ENCODE results near the gene XAGE2. TPM values are rescaled to one million over a fixed set of nuclear protein-coding genes. Genes with fewer than 3 reads are reported as not detected.

The XAGE2 gene
- total RNA-seq, 1 donor from 2014 or later: not detected

DNA sequence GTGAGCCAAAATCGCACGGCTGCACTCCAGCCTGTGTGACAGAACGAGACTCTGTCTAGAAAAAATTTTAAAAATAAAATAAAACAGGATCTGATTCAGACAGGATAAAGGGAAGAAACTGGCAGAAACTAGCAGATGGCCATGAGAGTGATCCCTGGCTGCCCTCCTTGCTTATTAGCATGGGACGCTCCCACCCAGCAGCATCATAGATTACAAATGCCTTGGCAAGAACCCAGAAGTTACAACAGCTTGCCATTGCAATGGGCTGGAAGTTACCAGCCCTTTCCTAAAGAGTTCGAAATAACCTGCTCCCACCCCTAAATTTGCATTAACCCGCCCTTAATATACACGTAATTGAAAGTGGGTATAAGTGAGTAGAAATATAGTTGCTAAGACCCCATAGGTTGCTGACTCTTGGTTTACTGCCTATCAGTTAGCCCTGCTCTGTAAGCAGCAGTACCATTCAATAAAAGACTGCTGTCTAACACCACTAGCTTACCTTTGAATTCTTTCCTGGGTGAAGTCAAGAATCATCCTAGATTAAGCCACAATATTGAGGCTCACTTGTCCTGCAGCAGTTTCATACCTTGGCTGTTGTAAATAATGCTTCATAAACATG is 9.1 kb upstream of the XAGE2 start:
- H3K9me3 Mint-ChIP-seq: no peaks in the 10 kb centered on the region
- no peaks in the 10 kb centered on the region for H3K27me3 Mint-ChIP-seq
- H3K27ac Mint-ChIP-seq: no peak overlapping the region
- H3K4me3 Mint-ChIP-seq: no peak overlapping the region
- H3K4me1 Mint-ChIP-seq (ENCODE audit: unreplicated experiment): no peaks in the 10 kb centered on the region
- H3K36me3 Mint-ChIP-seq: no peaks in the 10 kb centered on the region
- TF ChIP-seq, protein P1, sequence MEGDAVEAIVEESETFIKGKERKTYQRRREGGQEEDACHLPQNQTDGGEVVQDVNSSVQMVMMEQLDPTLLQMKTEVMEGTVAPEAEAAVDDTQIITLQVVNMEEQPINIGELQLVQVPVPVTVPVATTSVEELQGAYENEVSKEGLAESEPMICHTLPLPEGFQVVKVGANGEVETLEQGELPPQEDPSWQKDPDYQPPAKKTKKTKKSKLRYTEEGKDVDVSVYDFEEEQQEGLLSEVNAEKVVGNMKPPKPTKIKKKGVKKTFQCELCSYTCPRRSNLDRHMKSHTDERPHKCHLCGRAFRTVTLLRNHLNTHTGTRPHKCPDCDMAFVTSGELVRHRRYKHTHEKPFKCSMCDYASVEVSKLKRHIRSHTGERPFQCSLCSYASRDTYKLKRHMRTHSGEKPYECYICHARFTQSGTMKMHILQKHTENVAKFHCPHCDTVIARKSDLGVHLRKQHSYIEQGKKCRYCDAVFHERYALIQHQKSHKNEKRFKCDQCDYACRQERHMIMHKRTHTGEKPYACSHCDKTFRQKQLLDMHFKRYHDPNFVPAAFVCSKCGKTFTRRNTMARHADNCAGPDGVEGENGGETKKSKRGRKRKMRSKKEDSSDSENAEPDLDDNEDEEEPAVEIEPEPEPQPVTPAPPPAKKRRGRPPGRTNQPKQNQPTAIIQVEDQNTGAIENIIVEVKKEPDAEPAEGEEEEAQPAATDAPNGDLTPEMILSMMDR (conservative IDR thresholded peaks at IDR 0.05): no peak
- DNase-seq (ENCODE audit: extremely low spot score, unreplicated experiment): no peak

DNA sequence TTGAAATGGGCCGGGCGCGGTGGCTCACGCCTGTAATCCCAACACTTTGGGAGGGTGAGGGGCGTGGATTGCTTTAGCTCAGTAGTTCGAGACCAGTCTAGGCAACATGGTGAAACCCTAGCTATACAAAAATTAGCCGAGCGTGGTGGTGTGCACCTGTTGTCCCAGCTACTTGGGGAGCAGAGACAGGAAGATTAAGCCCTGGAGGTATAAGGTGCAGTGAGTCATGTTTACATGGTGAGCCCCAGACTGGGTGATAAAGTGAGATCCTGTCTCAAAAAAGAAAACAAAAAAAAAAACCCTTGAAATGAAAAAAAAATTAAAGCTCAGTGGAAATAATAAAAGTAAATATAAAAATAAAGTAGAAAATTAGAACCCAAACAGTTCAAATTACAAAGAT is 6.9 kb upstream of the XAGE2 start:
- Mint-ChIP-seq H3K27ac (no peak overlapping the region), H3K4me1 (ENCODE audit: unreplicated experiment) (no peaks in the 10 kb centered on the region)
- TF ChIP-seq, protein P1 (conservative IDR thresholded peaks at IDR 0.05): no peak

DNA sequence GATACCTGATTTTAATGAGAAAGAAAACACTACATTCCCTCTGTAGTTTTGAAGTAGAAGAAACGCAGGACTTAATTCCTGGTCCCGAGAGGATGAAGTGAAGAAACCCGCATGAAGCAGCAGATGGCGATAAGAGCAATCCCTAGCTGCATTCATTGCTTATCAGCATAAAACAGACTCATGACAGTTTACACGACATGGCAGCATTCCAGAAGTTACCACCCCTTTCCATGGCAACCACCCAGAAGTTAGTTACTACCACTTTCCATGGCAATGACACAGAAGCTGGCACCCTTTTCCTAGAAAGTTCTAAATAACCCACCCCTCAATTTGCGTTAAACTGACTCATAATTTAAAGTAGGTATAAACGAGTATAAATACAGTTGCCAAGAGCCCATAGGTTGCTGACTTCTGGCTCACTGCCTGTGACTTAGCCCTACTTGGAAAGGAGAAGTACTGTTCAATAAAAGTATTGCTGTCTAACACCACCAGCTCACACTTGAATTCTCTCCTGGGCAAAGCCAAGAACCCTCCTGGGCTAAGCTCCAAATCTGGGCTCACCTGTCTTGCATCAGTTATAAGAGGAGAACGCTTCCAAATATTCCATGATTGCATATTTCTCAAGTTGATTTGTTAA is 5.5 kb upstream of the XAGE2 start:
- Mint-ChIP-seq H3K27me3 (no peaks in the 10 kb centered on the region), H3K9me3 (no peaks in the 10 kb centered on the region), H3K27ac (no peak overlapping the region), H3K36me3 (no peaks in the 10 kb centered on the region), H3K4me3 (no peak overlapping the region), H3K4me1 (ENCODE audit: unreplicated experiment) (no peaks in the 10 kb centered on the region)
- TF ChIP-seq, protein P1 (conservative IDR thresholded peaks at IDR 0.05): no peak
- DNase-seq (ENCODE audit: extremely low spot score, unreplicated experiment): no peak

More for the DNA sequence above, 6.9 kb upstream of the XAGE2 start:
- no peak for DNase-seq (ENCODE audit: extremely low spot score, unreplicated experiment)
- no peaks in the 10 kb centered on the region for H3K36me3 Mint-ChIP-seq
- no peak overlapping the region for H3K4me3 Mint-ChIP-seq
- no peaks in the 10 kb centered on the region for H3K9me3 Mint-ChIP-seq
- H3K27me3 Mint-ChIP-seq: no peaks in the 10 kb centered on the region

DNA sequence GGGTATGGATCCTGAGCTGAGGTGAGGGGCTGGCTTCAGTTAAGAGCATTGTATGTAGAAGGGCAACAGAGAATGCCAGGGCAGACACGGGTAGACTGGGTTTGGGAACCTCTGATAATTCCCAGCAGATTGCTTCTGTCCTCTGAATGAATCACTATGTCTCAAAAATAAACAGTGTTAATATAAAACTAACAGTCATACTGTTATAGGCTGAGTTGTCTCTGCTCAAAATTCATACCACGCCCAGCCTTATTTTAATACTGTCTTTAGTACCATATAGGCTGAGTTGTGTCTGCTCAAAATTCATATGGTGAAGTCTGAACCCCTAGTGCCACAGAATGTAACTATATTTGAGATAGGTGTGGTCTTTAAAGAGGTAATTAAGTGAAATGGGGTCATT is 10.0 kb downstream of the XAGE2 start:
- Mint-ChIP-seq H3K4me1 (ENCODE audit: unreplicated experiment) (no peaks in the 10 kb centered on the region), H3K4me3 (no peak overlapping the region), H3K36me3 (no peaks in the 10 kb centered on the region), H3K9me3 (peaks cover 5% of the 10 kb centered on the region), H3K27ac (no peak overlapping the region), H3K27me3 (no peaks in the 10 kb centered on the region)
- no peak for DNase-seq (ENCODE audit: extremely low spot score, unreplicated experiment)
- TF ChIP-seq, protein P1 (conservative IDR thresholded peaks at IDR 0.05): no peak

DNA sequence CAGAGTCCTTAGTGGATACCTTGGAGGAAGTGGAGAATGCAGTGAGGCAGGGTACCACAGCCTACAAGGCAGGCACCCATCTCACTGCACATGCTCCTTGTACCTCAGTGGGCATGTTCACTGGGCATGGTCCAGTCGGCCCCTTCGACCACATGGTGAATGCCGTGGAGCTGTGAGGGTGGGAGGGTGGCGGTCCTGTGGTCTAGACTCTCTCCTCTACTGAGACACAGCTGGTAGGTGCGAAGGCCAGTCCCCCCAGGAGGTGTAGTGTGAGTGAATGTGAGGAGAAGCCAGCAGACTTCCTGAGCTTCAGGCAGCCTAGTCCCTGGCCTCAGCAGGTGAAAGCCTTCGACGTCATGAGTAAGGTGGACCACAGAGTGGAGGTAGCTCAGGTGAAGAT is 12.2 kb downstream of the XAGE2 start:
- H3K4me3 Mint-ChIP-seq: no peak overlapping the region
- no peak for DNase-seq (ENCODE audit: extremely low spot score, unreplicated experiment)

More for the DNA sequence above, 12.2 kb downstream of the XAGE2 start:
- peaks cover 5% of the 10 kb centered on the region for H3K9me3 Mint-ChIP-seq
- H3K36me3 Mint-ChIP-seq: no peaks in the 10 kb centered on the region
- H3K27ac Mint-ChIP-seq: no peak overlapping the region
- TF ChIP-seq, protein P1 (conservative IDR thresholded peaks at IDR 0.05): no peak
- H3K4me1 Mint-ChIP-seq (ENCODE audit: unreplicated experiment): no peaks in the 10 kb centered on the region
- H3K27me3 Mint-ChIP-seq: no peaks in the 10 kb centered on the region
